Dendritic cell treated with granulocyte-macrophage colony-stimulating factor and Interleukin-4, amounts not matched to agents 40 ng/mL and 50 ng/mL, for 4 days (primary cell): Measurements from ENCODE around the gene RYR2.
"Not testable (repeated sequence)": the region's sequence is repeated elsewhere in the genome, so short reads cannot be mapped to it uniquely, and the experiment has no call there.

Experiments
- H3K27ac Mint-ChIP-seq: one replicate; pipeline ENCODE4 v1.8.0; 2022; ENCODE audit warnings: mild to moderate bottlenecking, mixed read lengths
- H3K27me3 Mint-ChIP-seq: one replicate; pipeline ENCODE4 v1.8.0; 2022; ENCODE audit warnings: mild to moderate bottlenecking, mixed read lengths
- H3K36me3 Mint-ChIP-seq: one replicate; pipeline ENCODE4 v1.8.0; 2022; ENCODE audit warnings: low read depth, mixed read lengths
- H3K4me1 Mint-ChIP-seq: one replicate; pipeline ENCODE4 v1.8.0; 2022; ENCODE audit warnings: low read depth, mixed read lengths
- H3K4me3 Mint-ChIP-seq: one replicate; pipeline ENCODE4 v1.8.0; 2022; ENCODE audit warnings: mild to moderate bottlenecking, moderate library complexity, mixed read lengths
- H3K9me3 Mint-ChIP-seq: one replicate; pipeline ENCODE4 v1.8.0; 2022; ENCODE audit warnings: mixed read lengths
- intact Hi-C: fragments of 100-400 bp; cut with micrococcal nuclease; formaldehyde crosslinking; loops from one replicate; pipeline ENCODE4 v1.15.0; 2022

Gene RYR2

DNA sequence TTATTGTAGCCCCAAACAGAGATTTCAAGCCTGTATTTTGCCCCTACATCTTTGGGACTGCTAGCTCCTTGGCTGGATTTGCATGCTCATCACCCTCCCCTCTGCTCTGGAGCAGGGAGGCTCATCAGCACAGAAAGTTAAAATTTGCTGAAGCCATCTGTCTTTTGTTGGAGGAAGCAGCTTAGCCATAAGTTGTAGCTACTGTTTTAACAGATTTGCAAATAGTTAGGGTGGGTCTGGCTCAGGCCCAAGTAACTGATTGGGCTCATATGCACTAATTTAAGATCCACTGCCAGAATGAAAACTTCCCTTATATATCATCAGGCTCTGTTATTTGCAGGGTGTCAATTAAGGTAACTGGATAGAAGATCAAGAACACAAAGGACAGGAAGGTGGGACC, 541.8 kb downstream of the RYR2 start:
- Mint-ChIP-seq H3K9me3 (peaks cover 10% of the 10 kb centered on the region), H3K4me3 (no peak overlapping the region), H3K4me1 (no peaks in the 10 kb centered on the region), H3K36me3 (no peaks in the 10 kb centered on the region), H3K27ac (no peak overlapping the region), H3K27me3 (no peaks in the 10 kb centered on the region)
- intact Hi-C loops, result no loop called here

- H3K27ac Mint-ChIP-seq, result no peak overlapping the region
- H3K4me1 Mint-ChIP-seq, result no peaks in the 10 kb centered on the region
- H3K27me3 Mint-ChIP-seq, result no peaks in the 10 kb centered on the region
- H3K9me3 Mint-ChIP-seq, result peaks cover 11% of the 10 kb centered on the region
- no peak overlapping the region for H3K4me3 Mint-ChIP-seq
- intact Hi-C loops, result no loop called here
- no peaks in the 10 kb centered on the region for H3K36me3 Mint-ChIP-seq
These were observed 548.4 kb downstream of the RYR2 start for GRCh38 chr1:237590386-237590785.

DNA sequence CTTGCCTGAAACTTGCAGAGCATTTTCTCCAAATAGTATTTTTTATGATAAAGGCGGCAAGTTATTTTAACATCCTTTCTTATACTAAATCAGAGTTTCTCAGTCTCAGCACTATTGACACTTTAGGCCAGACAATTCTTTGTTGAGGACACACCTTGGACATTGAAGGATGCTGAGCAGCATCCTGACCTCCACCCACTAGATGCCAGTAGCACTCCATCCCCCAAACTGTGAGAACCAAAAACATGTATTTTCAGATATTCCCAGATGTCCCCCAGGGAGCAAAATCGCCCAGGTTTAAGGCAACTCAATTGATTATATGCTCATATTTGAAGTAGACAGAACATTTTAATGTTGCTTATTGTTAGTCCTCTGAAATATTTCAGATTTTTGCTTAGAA, 549.4 kb downstream of the RYR2 start:
- no peaks in the 10 kb centered on the region for H3K4me1 Mint-ChIP-seq
- H3K4me3 Mint-ChIP-seq, result no peak overlapping the region
- peaks cover 20% of the 10 kb centered on the region for H3K9me3 Mint-ChIP-seq
- no peak overlapping the region for H3K27ac Mint-ChIP-seq
- H3K27me3 Mint-ChIP-seq, result no peaks in the 10 kb centered on the region
- H3K36me3 Mint-ChIP-seq, result no peaks in the 10 kb centered on the region
- intact Hi-C loops, result no loop called here

GRCh38 chr1:237603036-237603568, 561.1 kb downstream of the RYR2 start:
- H3K36me3 Mint-ChIP-seq, H3K4me3 Mint-ChIP-seq, H3K27me3 Mint-ChIP-seq, intact Hi-C loops, H3K4me1 Mint-ChIP-seq, H3K27ac Mint-ChIP-seq: not testable (repeated sequence)
- H3K9me3 Mint-ChIP-seq, result peaks cover 41% of the 10 kb centered on the region

DNA sequence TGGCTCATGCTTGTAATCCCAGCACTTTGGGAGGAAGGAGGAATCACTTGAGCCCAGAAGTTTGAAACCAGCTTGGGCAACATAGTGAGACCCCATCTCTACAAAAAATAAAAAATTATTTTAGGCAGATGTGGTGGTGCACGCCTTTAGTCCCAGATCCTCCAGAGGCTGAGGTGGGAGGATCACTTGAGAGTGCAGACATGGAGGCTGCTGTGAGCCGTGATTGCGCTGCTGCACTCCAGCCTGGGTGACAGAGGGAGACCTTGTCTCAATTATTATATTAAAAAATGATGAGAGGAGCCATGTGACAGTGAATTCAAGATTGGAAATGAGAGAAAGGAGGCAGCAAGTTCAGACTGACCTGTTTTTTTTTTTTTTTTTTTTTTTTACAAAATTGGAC, 566.4 kb downstream of the RYR2 start:
- Mint-ChIP-seq H3K27me3 (no peaks in the 10 kb centered on the region), H3K4me3 (no peak overlapping the region), H3K36me3 (no peaks in the 10 kb centered on the region), H3K4me1 (no peaks in the 10 kb centered on the region), H3K9me3 (peaks cover 48% of the 10 kb centered on the region), H3K27ac (no peak overlapping the region)
- intact Hi-C loops, result no loop called here

DNA sequence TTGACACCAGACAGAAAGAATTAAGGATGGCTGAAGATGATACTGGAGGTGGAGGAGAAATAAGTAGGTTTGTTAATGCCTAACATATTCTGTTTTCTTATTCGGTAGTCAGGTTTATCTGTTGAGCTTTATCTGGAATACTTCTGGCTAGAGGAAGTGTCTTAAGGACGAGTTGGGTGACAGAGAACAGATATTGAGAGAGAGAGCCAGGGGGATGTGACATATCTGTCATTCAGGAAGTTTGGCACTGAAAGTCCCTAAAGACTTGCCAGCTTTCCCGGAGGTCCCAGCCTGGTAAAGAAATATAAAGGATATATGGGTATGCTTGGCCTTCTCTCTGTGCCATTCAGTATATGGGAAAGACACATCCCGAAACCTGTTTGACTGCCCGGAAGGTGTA, 568.2 kb downstream of the RYR2 start:
- Mint-ChIP-seq H3K9me3 (peaks cover 53% of the 10 kb centered on the region), H3K27ac (no peak overlapping the region), H3K4me3 (no peak overlapping the region), H3K4me1 (no peaks in the 10 kb centered on the region), H3K27me3 (no peaks in the 10 kb centered on the region), H3K36me3 (no peaks in the 10 kb centered on the region)
- intact Hi-C loops, result no loop called here

- Mint-ChIP-seq H3K27ac (no peak overlapping the region), H3K9me3 (peaks cover 73% of the 10 kb centered on the region), H3K4me3 (no peak overlapping the region), H3K4me1 (no peaks in the 10 kb centered on the region), H3K36me3 (no peaks in the 10 kb centered on the region), H3K27me3 (no peaks in the 10 kb centered on the region)
- intact Hi-C loops, result no loop called here
These were observed 572.0 kb downstream of the RYR2 start for GRCh38 chr1:237613984-237614383.

GRCh38 chr1:237619553-237619952, 577.6 kb downstream of the RYR2 start:
- H3K27ac Mint-ChIP-seq, result no peak overlapping the region
- no peaks in the 10 kb centered on the region for H3K36me3 Mint-ChIP-seq
- H3K4me1 Mint-ChIP-seq, result no peaks in the 10 kb centered on the region
- intact Hi-C loops, result no loop called here
- no peak overlapping the region for H3K4me3 Mint-ChIP-seq
- H3K27me3 Mint-ChIP-seq, result no peaks in the 10 kb centered on the region
- H3K9me3 Mint-ChIP-seq, result peaks cover 49% of the 10 kb centered on the region

GRCh38 chr1:237634922-237635321, 592.9 kb downstream of the RYR2 start:
- H3K27me3 Mint-ChIP-seq, result no peaks in the 10 kb centered on the region
- intact Hi-C loops, result no loop called here
- H3K27ac Mint-ChIP-seq, result no peak overlapping the region
- peaks cover 9% of the 10 kb centered on the region for H3K9me3 Mint-ChIP-seq
- H3K36me3 Mint-ChIP-seq, result no peaks in the 10 kb centered on the region
- H3K4me3 Mint-ChIP-seq, result no peak overlapping the region
- no peaks in the 10 kb centered on the region for H3K4me1 Mint-ChIP-seq

GRCh38 chr1:237638555-237638954, 596.6 kb downstream of the RYR2 start:
- Mint-ChIP-seq H3K4me3 (no peak overlapping the region), H3K9me3 (peaks cover 9% of the 10 kb centered on the region), H3K36me3 (no peaks in the 10 kb centered on the region), H3K27ac (no peak overlapping the region), H3K27me3 (no peaks in the 10 kb centered on the region), H3K4me1 (no peaks in the 10 kb centered on the region)
- intact Hi-C loops, result no loop called here

DNA sequence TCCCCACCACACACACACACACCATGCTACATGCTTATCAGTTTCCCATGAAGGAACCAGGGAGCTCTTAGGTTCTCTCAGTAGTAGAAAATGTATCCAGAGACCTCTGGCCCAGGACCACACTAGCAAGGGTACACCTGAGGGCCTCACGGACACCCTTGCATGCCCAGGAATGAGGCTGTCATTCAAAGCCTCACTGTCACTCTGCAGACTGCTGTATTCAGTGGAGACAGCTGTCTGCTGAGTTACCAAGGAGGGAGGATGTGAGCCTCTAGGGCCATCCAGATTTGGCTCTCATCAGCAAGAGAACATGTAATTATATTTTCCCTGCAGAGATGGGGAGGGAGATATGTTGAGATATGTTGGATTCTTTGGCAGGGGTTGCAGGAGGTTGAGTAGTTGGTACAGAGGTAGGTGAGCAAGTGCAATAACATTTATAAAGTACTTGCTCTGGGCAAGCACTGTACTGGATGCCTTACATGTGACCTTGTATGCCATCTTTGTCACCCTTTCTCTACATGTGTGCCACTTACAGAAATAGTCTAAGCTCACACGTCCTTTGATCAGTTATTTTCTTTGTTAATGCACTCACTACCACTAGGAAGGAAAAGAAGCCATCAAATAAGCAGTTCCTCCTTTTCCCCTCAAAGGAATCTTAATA, 598.2 kb downstream of the RYR2 start:
- H3K36me3 Mint-ChIP-seq, result no peaks in the 10 kb centered on the region
- no peak overlapping the region for H3K4me3 Mint-ChIP-seq
- intact Hi-C loops, result no loop called here
- H3K9me3 Mint-ChIP-seq, result peaks cover 4% of the 10 kb centered on the region
- no peaks in the 10 kb centered on the region for H3K4me1 Mint-ChIP-seq
- H3K27me3 Mint-ChIP-seq, result no peaks in the 10 kb centered on the region
- no peak overlapping the region for H3K27ac Mint-ChIP-seq

- intact Hi-C loops, result no loop called here
- H3K27me3 Mint-ChIP-seq, result no peaks in the 10 kb centered on the region
- H3K4me1 Mint-ChIP-seq, result no peaks in the 10 kb centered on the region
- H3K9me3 Mint-ChIP-seq, result peaks cover 11% of the 10 kb centered on the region
- no peaks in the 10 kb centered on the region for H3K36me3 Mint-ChIP-seq
- no peak overlapping the region for H3K27ac Mint-ChIP-seq
- no peak overlapping the region for H3K4me3 Mint-ChIP-seq
These were observed 599.0 kb downstream of the RYR2 start for GRCh38 chr1:237640966-237641365.

DNA sequence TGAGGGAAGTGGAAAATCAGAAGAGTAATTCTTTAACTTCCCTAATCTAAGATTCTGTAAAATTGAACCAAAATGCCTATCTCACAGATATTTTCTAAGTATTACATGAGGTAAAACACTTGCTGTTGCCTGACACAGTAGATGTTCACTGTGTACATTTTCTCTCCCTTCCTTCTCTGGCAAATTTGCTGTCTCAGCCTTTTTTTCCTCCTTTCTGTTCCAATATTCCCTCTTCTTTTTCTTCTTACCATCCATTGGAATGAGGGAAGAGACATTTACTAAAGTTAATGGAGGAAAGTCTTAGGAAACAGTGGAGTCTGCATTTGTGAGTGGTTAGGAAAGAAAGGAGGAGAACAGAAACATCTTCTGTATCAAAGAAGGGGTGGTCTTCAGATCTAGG, 608.8 kb downstream of the RYR2 start:
- Mint-ChIP-seq H3K4me3 (no peak overlapping the region), H3K9me3 (peaks cover 16% of the 10 kb centered on the region)

GRCh38 chr1:237655778-237656177, 613.8 kb downstream of the RYR2 start:
- no peak overlapping the region for H3K27ac Mint-ChIP-seq

More for the DNA sequence above, 608.8 kb downstream of the RYR2 start:
- Mint-ChIP-seq H3K27me3 (no peaks in the 10 kb centered on the region), H3K27ac (no peak overlapping the region), H3K36me3 (no peaks in the 10 kb centered on the region), H3K4me1 (no peaks in the 10 kb centered on the region)
- intact Hi-C loops, result no loop called here

DNA sequence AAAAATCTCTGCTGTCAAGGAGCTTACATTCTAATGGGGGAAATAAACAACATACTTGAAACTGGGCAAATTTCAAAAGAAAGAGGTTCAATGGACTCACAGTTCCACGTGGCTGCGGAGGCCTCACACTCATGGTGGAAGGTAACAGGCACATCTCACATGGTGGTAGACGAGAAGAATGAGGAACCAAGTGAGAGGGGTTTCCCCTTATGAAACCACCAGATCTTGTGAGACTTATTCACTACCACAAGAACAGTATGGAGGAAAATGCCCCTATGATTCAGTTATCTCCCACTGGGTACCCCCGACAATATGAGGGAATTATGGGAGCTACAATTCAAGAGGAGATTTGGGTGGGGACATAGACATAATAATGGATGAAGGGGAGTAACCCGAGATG, 622.4 kb downstream of the RYR2 start:
- no peaks in the 10 kb centered on the region for H3K27me3 Mint-ChIP-seq
- H3K4me3 Mint-ChIP-seq, result no peak overlapping the region
- peaks cover 19% of the 10 kb centered on the region for H3K9me3 Mint-ChIP-seq
- H3K4me1 Mint-ChIP-seq, result no peaks in the 10 kb centered on the region
- no peak overlapping the region for H3K27ac Mint-ChIP-seq
- intact Hi-C loops, result no loop called here
- H3K36me3 Mint-ChIP-seq, result no peaks in the 10 kb centered on the region

More at GRCh38 chr1:237655778-237656177, 613.8 kb downstream of the RYR2 start:
- intact Hi-C loops, result no loop called here
- Mint-ChIP-seq H3K27me3 (no peaks in the 10 kb centered on the region), H3K4me3 (no peak overlapping the region), H3K36me3 (no peaks in the 10 kb centered on the region), H3K4me1 (no peaks in the 10 kb centered on the region), H3K9me3 (peaks cover 6% of the 10 kb centered on the region)
